ENCODE data around the gene DNASE1.
"Not testable (repeated sequence)": the region's sequence is repeated elsewhere in the genome, so short reads cannot be mapped to it uniquely, and the experiment has no call there.

DNASE1 gene

DNA sequence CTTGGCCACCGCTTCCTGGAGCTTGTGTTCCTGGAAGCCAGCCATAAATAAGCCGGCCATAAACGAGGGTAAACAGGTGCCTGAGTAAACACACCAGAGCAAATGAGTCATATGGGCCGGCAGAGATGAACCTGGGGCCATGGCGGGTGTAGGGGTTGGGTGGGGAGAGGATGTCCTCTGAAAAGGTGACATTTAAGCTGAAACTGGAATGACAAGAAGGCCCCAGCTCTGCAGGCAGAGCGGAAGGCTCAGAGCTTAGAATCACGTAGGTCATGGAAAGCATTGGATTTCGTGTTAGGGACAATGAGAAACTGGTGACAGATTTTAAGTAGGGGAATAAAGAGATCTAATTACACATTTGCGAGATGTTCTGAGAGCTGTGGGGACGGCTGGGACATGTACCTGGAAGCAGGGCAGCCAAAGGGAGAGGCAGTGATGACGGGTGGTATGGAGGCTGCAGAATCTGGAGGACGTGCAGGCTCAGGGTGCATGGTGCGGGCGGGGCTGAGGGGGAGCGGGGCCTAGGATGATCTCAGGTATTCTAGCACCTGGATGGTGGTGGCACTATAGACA is 8.1 kb upstream of the DNASE1 start:
- H3K4me3 ChIP-seq, result no peak overlapping the region
- in situ Hi-C loops (cut with MboI; ENCODE audit: low sequenced_read_pairs), result no loop called here
- H3K4me1 ChIP-seq, result peaks cover 10% of the 10 kb centered on the region
- no peaks in the 10 kb centered on the region for H3K9me3 ChIP-seq
- DNase-seq (ENCODE audit: low spot score in 2 of 2), result no peak
- H3K27me3 ChIP-seq (ENCODE audit: low read depth), result no peaks in the 10 kb centered on the region
- H3K36me3 ChIP-seq (replicated peaks), result peaks cover 4% of the 10 kb centered on the region

GRCh38 chr16:3650631-3651265 is 3.7 kb upstream of the DNASE1 start:
- in situ Hi-C loops (cut with MboI; ENCODE audit: low sequenced_read_pairs), result no loop called here

GRCh38 chr16:3651461-3652372 is 2.8 kb upstream of the DNASE1 start:
- no peaks in the 10 kb centered on the region for H3K27me3 ChIP-seq (ENCODE audit: low read depth)
- in situ Hi-C loops (cut with MboI; ENCODE audit: low sequenced_read_pairs), result no loop called here
- 0 out of 2 replicates have a peak, but pooled peaks cover 4% of the 10 kb centered on the region for H3K4me1 ChIP-seq
- H3K9me3 ChIP-seq, result no peaks in the 10 kb centered on the region
- peak in 1 of 2 experiments; percentile 6 for DNase-seq (ENCODE audit: low spot score in 2 of 2)
- peaks cover 36% of the 10 kb centered on the region for H3K36me3 ChIP-seq (replicated peaks)
- no peak overlapping the region for H3K4me3 ChIP-seq

More at GRCh38 chr16:3650631-3651265, 3.7 kb upstream of the DNASE1 start:
- Histone ChIP-seq H3K9me3 (no peaks in the 10 kb centered on the region), H3K4me3 (no peak overlapping the region), H3K4me1 (peaks cover 6% of the 10 kb centered on the region), H3K27me3 (ENCODE audit: low read depth) (no peaks in the 10 kb centered on the region), H3K36me3 (replicated peaks) (peaks cover 30% of the 10 kb centered on the region)
- no peak for DNase-seq (ENCODE audit: low spot score in 2 of 2)

- Histone ChIP-seq H3K4me3 (no peak overlapping the region), H3K27me3 (ENCODE audit: low read depth) (no peaks in the 10 kb centered on the region), H3K36me3 (replicated peaks) (peaks cover 45% of the 10 kb centered on the region), H3K9me3 (no peaks in the 10 kb centered on the region), H3K4me1 (0 out of 2 replicates have a peak, but pooled peaks cover 4% of the 10 kb centered on the region)
- in situ Hi-C loops (cut with MboI; ENCODE audit: low sequenced_read_pairs), result no loop called here
- DNase-seq (ENCODE audit: low spot score in 2 of 2), result peak in 1 of 2 experiments; percentile 7
Measured at GRCh38 chr16:3652373-3653195, 1.9 kb upstream of the DNASE1 start.

GRCh38 chr16:3655030-3655395 is 522 bp downstream of the DNASE1 start:
- in situ Hi-C loops (cut with MboI; ENCODE audit: low sequenced_read_pairs), result no loop called here
- DNase-seq (ENCODE audit: low spot score in 2 of 2), result no peak
- 0 out of 2 replicates have a peak, but pooled peaks cover 4% of the 10 kb centered on the region for H3K4me1 ChIP-seq
- H3K9me3 ChIP-seq, result no peaks in the 10 kb centered on the region
- peaks cover 67% of the 10 kb centered on the region for H3K36me3 ChIP-seq (replicated peaks)
- no peak overlapping the region for H3K4me3 ChIP-seq
- H3K27me3 ChIP-seq (ENCODE audit: low read depth), result no peaks in the 10 kb centered on the region

DNA sequence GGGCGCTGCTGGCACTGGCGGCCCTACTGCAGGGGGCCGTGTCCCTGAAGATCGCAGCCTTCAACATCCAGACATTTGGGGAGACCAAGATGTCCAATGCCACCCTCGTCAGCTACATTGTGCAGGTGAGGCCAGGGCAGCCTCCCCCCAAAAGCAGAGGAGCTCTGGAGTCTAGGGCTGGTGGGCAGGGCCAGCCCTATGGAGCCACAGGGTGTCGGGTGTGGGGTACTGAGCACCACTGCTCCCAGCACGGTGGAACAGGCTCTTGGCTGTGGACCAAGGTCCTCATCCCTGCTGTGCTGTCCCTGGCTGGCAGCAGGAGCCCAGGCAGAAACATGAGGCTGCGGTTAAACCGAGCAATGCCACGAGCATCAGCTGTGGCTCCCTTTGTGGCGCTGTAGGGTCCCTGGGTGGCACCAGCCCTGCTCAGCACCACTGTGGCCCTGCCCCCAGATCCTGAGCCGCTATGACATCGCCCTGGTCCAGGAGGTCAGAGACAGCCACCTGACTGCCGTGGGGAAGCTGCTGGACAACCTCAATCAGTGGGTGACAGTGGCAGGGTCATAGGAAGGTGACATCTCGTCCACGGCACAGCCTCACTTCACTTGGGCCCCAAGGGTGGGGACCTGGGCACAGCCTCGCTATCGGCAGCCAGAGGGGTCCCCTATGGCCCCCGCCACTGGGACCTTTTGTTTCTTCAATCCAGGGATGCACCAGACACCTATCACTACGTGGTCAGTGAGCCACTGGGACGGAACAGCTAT is 1.1 kb downstream of the DNASE1 start:
- H3K27me3 ChIP-seq (ENCODE audit: low read depth), result no peaks in the 10 kb centered on the region
- H3K36me3 ChIP-seq (replicated peaks), result peaks cover 70% of the 10 kb centered on the region
- no peak overlapping the region for H3K4me3 ChIP-seq
- in situ Hi-C loops (cut with MboI; ENCODE audit: low sequenced_read_pairs), result no loop called here
- no peaks in the 10 kb centered on the region for H3K9me3 ChIP-seq
- 0 out of 2 replicates have a peak, but pooled peaks cover 4% of the 10 kb centered on the region for H3K4me1 ChIP-seq
- no peak for DNase-seq (ENCODE audit: low spot score in 2 of 2)

GRCh38 chr16:3656160-3656490 is 1.6 kb downstream of the DNASE1 start:
- H3K4me1 ChIP-seq; H3K9me3 ChIP-seq; DNase-seq (ENCODE audit: low spot score in 2 of 2); H3K4me3 ChIP-seq; H3K27me3 ChIP-seq (ENCODE audit: low read depth); in situ Hi-C loops (cut with MboI; ENCODE audit: low sequenced_read_pairs): not testable (repeated sequence)
- H3K36me3 ChIP-seq (replicated peaks), result peaks cover 75% of the 10 kb centered on the region

DNA sequence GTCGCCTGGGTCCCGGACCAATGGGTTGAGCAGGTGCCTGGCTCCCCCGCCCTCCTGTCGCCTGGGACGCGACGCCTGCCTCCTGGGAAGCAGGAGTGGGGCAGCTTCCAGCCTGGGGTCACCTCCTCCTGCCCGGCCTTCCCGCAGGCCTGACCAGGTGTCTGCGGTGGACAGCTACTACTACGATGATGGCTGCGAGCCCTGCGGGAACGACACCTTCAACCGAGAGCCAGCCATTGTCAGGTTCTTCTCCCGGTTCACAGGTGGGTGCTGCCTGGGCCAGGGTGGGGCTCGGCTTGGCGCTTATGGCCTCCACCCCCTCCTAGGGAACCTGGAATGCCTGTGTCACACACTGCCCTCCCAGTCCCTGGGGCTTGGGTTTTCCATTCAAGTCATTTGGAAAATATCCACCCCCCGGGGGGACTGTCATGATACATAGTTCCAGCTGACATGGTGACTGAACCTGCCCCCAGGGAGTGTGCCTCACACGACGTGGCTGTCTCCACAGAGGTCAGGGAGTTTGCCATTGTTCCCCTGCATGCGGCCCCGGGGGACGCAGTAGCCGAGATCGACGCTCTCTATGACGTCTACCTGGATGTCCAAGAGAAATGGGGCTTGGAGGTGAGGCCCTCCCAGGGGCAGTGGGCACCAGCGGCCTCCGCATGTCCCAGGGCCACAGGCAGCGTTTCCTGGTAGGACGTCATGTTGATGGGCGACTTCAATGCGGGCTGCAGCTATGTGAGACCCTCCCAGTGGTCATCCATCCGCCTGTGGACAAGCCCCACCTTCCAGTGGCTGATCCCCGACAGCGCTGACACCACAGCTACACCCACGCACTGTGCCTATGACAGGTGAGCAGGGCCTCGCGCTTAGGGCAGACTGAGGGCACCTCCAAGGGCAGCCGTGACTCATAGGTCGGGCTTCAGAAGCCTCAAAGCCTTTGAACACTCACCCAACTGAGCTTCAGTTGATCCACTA is 2.3 kb downstream of the DNASE1 start:
- Histone ChIP-seq H3K4me3 (no peak overlapping the region), H3K36me3 (replicated peaks) (peaks cover 78% of the 10 kb centered on the region), H3K27me3 (ENCODE audit: low read depth) (no peaks in the 10 kb centered on the region), H3K4me1 (0 out of 2 replicates have a peak, but pooled peaks cover 4% of the 10 kb centered on the region), H3K9me3 (no peaks in the 10 kb centered on the region)
- DNase-seq (ENCODE audit: low spot score in 2 of 2), result no peak
- in situ Hi-C loops (cut with MboI; ENCODE audit: low sequenced_read_pairs), result no loop called here

DNA sequence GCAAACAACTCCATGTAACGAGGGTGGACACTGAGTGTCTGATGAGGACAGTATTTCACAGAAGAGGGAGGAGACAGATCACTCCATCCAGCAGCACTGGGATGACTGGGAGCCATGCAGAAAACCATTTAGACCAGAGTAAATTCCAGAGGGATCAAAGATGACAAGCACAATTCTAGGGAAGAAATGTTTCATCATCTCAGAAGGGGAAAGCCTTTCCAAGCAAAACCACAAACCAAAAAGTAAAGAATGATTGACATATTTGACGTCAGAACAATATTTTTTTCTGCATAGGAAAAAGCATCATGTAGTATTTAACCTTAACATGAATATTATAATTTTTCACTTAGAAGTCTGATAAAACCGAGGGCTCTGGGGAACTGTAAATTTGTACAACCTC is 4.8 kb downstream of the DNASE1 start:
- no peaks in the 10 kb centered on the region for H3K9me3 ChIP-seq
- H3K4me3 ChIP-seq, result no peak overlapping the region
- no peak for DNase-seq (ENCODE audit: low spot score in 2 of 2)
- 0 out of 2 replicates have a peak, but pooled peaks cover 4% of the 10 kb centered on the region for H3K4me1 ChIP-seq
- in situ Hi-C loops (cut with MboI; ENCODE audit: low sequenced_read_pairs), result no loop called here
- H3K27me3 ChIP-seq (ENCODE audit: low read depth), result no peaks in the 10 kb centered on the region
- H3K36me3 ChIP-seq (replicated peaks), result peaks cover 92% of the 10 kb centered on the region

GRCh38 chr16:3661311-3661710 is 6.8 kb downstream of the DNASE1 start:
- no peaks in the 10 kb centered on the region for H3K9me3 ChIP-seq
- no peak overlapping the region for H3K4me3 ChIP-seq
- in situ Hi-C loops (cut with MboI; ENCODE audit: low sequenced_read_pairs), result no loop called here
- peaks cover 96% of the 10 kb centered on the region for H3K36me3 ChIP-seq (replicated peaks)
- H3K27me3 ChIP-seq (ENCODE audit: low read depth), result no peaks in the 10 kb centered on the region
- H3K4me1 ChIP-seq, result no peaks in the 10 kb centered on the region
- DNase-seq (ENCODE audit: low spot score in 2 of 2), result no peak

- Histone ChIP-seq H3K4me1 (no peaks in the 10 kb centered on the region), H3K9me3 (no peaks in the 10 kb centered on the region), H3K36me3 (replicated peaks) (peaks cover 95% of the 10 kb centered on the region), H3K4me3 (no peak overlapping the region), H3K27me3 (ENCODE audit: low read depth) (no peaks in the 10 kb centered on the region)
- in situ Hi-C loops (cut with MboI; ENCODE audit: low sequenced_read_pairs), result no loop called here
- no peak for DNase-seq (ENCODE audit: low spot score in 2 of 2)
Measured at GRCh38 chr16:3661922-3662321, 7.4 kb downstream of the DNASE1 start.

- H3K9me3 ChIP-seq, result no peaks in the 10 kb centered on the region
- peaks cover 93% of the 10 kb centered on the region for H3K36me3 ChIP-seq (replicated peaks)
- no peak for DNase-seq (ENCODE audit: low spot score in 2 of 2)
- no peak overlapping the region for H3K4me3 ChIP-seq
- in situ Hi-C loops (cut with MboI; ENCODE audit: low sequenced_read_pairs), result no loop called here
- no peaks in the 10 kb centered on the region for H3K27me3 ChIP-seq (ENCODE audit: low read depth)
- no peaks in the 10 kb centered on the region for H3K4me1 ChIP-seq
Measured at GRCh38 chr16:3662601-3663000, 8.1 kb downstream of the DNASE1 start.

Measured in HAP-1 (cell line).